AML-193 (cell line): ENCODE results near the gene PLXNC1.
A peak's percentile ranks its signal among the peaks of the same experiment; 100 is the strongest.

ENCODE experiments used
- DNase-seq, 2 experiments: peaks; one replicate each; lab custom pipeline; 2025; lab: John Stamatoyannopoulos, UW

PLXNC1 gene

GRCh38 chr12:94264736-94265485 is 116.5 kb downstream of the PLXNC1 start:
- no peak for DNase-seq

DNA sequence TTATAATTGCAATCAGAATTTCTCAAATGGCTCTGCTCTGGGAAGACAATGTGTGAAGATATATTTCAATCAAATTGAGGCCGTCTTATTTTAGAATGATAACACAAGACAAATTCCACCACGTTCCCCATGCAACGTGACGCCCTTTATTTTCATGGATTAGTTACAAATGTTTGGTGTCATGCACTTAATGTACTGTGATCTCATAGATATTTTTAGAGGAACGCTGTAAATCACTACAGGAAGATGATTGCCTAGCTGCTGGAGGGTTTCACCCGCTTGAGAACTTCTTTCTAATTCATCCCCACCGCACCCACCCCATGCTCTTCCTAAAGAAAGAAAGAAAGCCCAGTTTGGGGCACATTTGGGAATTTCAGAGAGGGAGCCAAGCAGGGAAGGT is 117.2 kb downstream of the PLXNC1 start:
- DNase-seq: no peak

DNA sequence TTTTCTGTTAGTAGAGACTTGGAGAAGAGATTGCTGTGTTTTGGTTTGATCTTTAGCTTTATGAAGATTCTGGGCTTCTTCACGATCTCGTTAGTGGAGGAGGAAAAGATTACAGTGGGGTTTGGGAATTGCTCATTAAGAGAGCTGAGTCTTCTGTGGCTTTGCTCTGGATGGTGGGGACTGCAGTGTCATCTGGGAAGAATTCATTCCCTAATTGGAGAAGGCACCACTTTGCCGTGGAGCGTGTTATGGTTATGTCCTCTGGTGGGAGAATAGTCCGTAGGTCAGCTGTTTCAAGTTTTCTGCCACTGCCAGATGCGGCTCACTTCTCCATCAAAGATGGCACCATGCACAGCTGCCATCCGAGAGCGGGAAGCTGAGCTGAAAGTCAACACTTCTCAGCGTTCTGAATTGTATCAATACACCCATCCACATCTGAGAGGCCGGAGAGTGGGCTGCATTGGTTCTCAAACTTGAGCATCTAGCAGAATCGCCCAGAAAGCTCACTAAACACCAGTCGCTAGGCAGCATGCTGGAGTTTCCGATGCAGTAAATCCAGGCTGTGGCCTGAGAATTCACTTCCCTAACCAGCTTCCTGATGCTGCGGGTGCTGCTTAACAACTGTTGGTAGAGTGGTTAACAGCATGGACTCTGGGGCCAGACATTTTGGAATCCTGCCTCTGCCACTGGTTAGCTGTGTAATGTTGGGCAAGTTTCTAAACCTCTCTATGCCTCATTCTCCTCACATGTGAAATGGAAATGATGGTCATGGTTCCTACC is 117.8 kb downstream of the PLXNC1 start:
- DNase-seq: no peak

DNA sequence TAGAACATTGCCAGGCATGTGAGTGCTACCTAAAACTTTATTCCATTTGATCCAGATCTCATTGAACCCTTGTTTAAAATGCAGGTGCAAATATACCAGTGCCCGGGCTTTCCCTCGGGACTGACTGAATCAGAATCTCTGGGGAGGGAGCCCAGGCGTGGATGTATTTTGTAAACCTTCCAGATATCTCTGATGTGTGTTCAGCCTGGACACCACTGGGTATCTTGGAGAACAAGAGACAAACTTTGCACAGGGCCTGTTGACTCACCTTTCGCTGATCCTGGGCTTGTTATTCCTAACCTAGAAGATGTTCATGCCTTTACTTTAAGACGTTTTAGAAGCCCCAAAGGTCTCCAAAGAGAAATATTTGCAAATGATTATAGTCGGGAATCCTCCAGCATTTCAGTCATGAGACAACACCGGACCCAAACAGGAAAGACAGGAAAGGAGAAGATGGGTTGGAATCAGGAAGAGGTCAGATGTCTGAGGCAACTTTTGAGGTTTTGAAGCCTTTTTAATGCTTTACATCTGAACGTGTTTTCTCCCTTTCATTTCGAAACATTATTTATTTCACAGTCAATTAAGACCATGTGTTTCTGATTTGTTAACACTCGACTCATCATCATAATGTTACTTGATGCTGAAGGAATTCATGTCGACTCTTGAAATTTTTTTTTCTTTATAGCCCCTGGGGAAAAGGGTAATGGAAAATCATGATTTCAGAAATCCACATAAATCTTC is 118.6 kb downstream of the PLXNC1 start:
- peak; percentile 48 to 65 for DNase-seq

DNA sequence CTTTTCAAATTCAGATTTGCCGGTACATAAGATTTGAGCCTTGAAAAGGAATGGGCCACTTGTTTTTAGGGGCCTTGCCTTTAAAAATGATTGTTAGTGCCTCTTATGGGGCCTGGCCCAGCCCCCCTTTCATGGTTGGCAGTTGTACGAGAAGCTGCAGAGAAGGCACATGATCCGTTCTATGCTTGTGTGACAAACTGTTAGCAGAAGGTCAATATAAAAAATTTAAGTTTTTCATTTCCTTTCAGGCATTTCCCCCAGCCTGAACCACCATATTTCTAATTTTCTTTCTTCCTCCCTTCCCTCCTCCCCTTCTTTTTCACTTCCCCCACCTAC is 119.1 kb downstream of the PLXNC1 start:
- no peak for DNase-seq

GRCh38 chr12:94267921-94268471 is 119.6 kb downstream of the PLXNC1 start:
- no peak for DNase-seq

DNA sequence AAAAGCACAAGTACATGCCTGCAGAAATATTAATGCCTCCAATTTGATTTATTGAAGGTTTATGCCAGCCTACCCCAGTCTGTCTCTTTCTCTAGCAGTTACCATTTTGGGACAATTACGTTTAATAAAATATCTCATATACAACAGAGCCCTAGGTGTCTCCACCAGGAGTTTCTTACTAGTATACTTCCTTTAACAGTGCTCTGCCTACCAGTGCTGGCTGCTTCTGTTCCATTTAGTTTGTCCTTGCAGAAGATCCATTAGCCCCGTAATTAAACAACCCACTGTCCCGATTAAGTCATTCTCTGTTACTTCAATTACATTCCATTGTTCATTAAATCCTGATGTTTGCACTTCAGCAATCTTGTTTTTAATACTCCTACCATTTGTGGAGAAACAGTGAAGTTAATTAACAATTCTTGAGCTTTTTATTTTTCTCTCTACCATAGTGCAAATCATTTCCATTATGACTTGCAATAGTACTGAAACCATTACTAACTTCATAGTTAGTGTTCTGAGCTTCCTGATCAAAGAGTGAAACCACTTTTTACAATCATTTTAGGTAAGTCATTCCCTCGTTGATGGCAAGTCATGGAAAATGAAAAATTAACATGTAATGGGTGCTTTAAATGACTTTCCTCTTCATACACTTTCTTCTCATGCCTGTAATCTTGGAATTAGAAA is 121.1 kb downstream of the PLXNC1 start:
- no peak for DNase-seq

DNA sequence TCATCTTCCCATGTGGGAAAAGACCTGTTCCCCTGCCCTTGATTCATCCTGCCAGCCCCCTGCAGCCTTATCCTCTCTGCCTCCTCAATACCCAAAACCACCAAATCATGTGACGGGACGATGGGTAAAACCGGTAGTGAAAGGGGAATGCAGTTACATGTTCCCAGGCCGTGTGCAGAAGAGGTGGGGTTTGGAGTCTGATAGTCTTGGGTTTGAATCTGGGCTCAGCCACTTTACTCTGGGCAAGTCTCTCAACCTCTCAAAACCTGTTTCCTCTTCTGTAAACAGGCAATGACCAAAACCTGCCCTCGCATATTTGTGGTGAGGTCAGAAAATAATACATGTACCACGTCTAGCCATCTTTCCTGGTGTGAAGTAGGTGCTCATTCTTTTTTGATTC is 123.0 kb downstream of the PLXNC1 start:
- no peak for DNase-seq

DNA sequence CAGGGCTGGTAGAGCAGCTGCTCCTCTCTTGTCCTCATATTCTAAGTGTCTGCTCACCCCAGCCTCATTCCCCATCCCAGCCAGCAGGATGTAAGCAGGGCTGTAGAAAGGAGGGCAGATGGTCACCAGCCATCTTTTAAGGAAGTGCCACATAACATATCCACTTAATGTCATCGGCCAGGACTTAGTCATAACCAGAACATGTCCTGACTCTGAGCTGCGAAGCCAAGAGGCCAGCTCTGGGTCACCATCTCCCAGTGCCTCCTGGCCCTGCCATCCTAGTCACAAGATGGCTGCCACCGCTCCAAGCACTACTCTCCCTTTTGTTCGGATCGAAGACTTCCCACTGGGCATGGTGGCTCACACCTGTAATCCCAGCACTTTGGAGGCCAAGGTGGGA is 123.9 kb downstream of the PLXNC1 start:
- no peak for DNase-seq

DNA sequence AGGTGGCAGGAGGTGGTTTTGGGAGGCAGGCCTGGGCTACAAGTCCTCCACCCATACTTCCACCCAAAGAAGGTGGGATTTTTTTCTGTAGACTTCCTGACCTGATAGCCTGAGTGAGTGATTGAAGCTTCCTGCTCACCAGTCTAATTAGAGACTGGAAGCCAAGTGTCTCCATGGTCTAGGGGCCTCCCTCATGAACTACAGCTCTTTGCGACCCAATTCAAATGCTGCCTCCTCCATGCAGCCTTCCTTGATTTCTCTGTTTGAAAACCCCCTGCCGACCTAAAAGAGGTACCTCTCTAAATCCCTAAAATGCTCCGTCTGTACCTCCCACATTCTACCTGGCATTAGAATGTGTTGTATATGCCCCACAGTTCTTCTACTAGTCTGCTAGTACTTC is 124.9 kb downstream of the PLXNC1 start:
- no peak for DNase-seq

DNA sequence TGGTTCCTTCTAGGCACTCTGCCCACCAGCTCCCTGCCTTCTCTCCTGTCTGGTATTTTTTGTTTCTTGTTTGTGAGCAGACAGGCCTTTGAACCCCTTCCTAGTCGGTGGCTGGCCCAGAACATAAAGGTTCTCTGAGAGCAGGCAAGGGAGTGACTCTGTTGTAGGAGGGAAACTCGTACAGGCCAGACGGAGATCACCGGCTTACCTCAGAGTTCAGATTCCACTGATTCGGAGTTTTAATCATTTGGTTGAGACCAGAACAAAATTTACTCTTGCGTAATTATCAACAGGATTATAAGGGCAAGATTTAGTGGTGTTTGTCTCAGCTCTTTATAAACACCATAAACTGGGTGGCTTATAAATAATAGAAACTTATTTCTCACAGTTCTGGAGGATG is 128.3 kb downstream of the PLXNC1 start:
- no peak for DNase-seq

- no peak for DNase-seq
These were observed 129.1 kb downstream of the PLXNC1 start for GRCh38 chr12:94277426-94278000.

- no peak for DNase-seq
These were observed 131.7 kb downstream of the PLXNC1 start for GRCh38 chr12:94280063-94280462.

GRCh38 chr12:94282675-94283074 is 134.3 kb downstream of the PLXNC1 start:
- no peak for DNase-seq

DNA sequence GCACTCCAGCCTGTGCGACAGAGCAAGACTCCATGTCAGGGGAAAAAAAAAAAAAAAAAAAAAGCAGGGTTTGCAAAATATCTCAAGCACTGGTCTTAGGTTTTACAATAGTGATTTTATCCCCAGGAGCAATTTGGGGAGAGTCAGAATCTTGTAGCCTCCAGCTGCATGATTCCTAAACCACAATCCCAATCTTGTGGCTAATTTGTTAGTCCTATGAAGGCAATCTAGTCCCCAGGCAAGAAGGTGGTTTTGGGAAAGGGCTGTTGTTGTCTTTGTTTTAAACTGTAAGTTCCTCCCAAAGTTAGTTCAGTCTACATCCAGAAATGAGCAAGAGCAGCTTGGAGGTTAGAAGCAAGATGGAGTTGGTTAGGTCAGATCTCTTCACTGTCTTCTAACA is 135.7 kb downstream of the PLXNC1 start:
- DNase-seq: no peak

- DNase-seq: no peak
These were observed 136.5 kb downstream of the PLXNC1 start for GRCh38 chr12:94284859-94285258.

GRCh38 chr12:94285943-94286582 is 137.7 kb downstream of the PLXNC1 start:
- no peak for DNase-seq

DNA sequence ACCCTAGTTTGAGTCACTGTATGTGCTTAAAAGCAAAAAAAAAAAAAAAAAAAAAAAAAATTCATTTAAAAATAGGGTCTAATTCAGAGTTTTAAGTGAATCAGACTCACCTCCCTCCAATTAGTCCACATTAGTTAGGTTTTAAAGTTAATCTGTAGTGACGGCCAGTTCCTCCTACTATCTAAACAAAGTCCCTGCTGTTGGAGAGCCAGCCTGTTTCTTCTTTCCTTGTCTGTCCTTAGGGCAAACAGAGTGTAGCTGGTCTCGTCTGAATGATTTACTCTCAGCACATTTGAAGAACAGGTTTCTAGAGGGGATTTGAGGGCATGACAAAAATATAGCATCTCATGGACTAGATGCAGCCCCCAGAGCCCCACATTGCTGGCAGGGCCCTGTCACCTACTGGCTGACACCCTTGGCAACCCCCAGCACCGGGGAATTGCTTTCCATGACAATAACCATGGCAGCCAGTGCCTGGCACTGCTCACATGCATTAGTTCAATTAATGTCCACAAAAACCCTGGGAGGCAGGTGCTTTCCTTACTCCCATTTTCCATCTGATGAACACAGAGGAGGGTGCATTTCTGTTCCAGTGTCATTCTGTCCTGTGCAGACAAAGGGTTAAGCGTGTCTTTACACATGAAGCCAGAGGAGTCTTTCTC is 138.3 kb downstream of the PLXNC1 start:
- DNase-seq: no peak

- no peak for DNase-seq
These were observed 138.9 kb downstream of the PLXNC1 start for GRCh38 chr12:94287245-94287628.

GRCh38 chr12:94289461-94290312 is 141.3 kb downstream of the PLXNC1 start:
- no peak for DNase-seq
